Astrocyte (in vitro differentiated cells and primary cell): ENCODE measurements around the gene ZFTA. TPM values are rescaled to one million over a fixed set of nuclear protein-coding genes. Genes with fewer than 3 reads are reported as not detected.

Source experiments
- DNase-seq: peaks from one replicate; pipeline ENCODE4 v3.0.0-alpha.2; 2010; ENCODE audit warnings: low read depth
- FAIRE-seq: peaks from 2 replicates; lab custom pipeline; 2011; peaks lifted over from hg19 to GRCh38; lab: Jason Lieb, UNC
- H2AFZ ChIP-seq: 2 replicates; pipeline ENCODE4 v1.6.0; 2012; ENCODE audit warnings: low read depth, low read length, inconsistent platforms
- H3K27ac ChIP-seq: 2 replicates; pipeline ENCODE4 v1.5.1; 2011; ENCODE audit warnings: low read depth, low read length, inconsistent platforms
- H3K27me3 ChIP-seq: 2 replicates; pipeline ENCODE4 v1.6.0; 2011; ENCODE audit warnings: low read length, inconsistent platforms; ENCODE audit not compliant: insufficient read depth
- H3K36me3 ChIP-seq: 2 replicates; pipeline ENCODE4 v1.5.1; 2011; ENCODE audit warnings: low read length, inconsistent platforms; ENCODE audit not compliant: insufficient read depth
- H3K4me1 ChIP-seq: 2 replicates; pipeline ENCODE4 v1.5.1; 2011; ENCODE audit warnings: low read length, inconsistent platforms; ENCODE audit not compliant: insufficient read depth
- H3K4me2 ChIP-seq: 2 replicates; pipeline ENCODE4 v1.6.0; 2012; ENCODE audit warnings: low read length, inconsistent platforms
- H3K4me3 ChIP-seq: 2 replicates; pipeline ENCODE4 v1.5.1; 2011; ENCODE audit warnings: low read depth, mild to moderate bottlenecking, low read length, inconsistent platforms; ENCODE audit not compliant: insufficient read depth
- H3K79me2 ChIP-seq: 2 replicates; pipeline ENCODE4 v1.6.0; 2012; ENCODE audit warnings: mild to moderate bottlenecking, low read length, inconsistent platforms; ENCODE audit not compliant: insufficient read depth
- H3K9ac ChIP-seq: 2 replicates; pipeline ENCODE4 v1.6.0; 2012; ENCODE audit warnings: mild to moderate bottlenecking, low read length, inconsistent platforms
- H3K9me3 ChIP-seq: 2 replicates; pipeline ENCODE4 v1.5.1; 2012; ENCODE audit warnings: low read depth, mild to moderate bottlenecking, low read length, inconsistent platforms; ENCODE audit not compliant: insufficient read depth
- H4K20me1 ChIP-seq: 2 replicates; pipeline ENCODE4 v1.6.0; 2012; ENCODE audit warnings: low read length, inconsistent platforms; ENCODE audit not compliant: insufficient read depth
- H3K27ac Mint-ChIP-seq: one replicate; pipeline ENCODE4 v1.8.0; 2021; ENCODE audit warnings: mild to moderate bottlenecking, mixed read lengths; ENCODE audit not compliant: unreplicated experiment
- H3K27me3 Mint-ChIP-seq: one replicate; pipeline ENCODE4 v1.8.0; 2021; ENCODE audit warnings: low read depth, mixed read lengths; ENCODE audit not compliant: unreplicated experiment
- H3K36me3 Mint-ChIP-seq: one replicate; pipeline ENCODE4 v1.8.0; 2021; ENCODE audit warnings: low read depth, mixed read lengths; ENCODE audit not compliant: unreplicated experiment
- H3K4me1 Mint-ChIP-seq: one replicate; pipeline ENCODE4 v1.8.0; 2021; ENCODE audit warnings: low read depth, mixed read lengths; ENCODE audit not compliant: unreplicated experiment
- H3K4me3 Mint-ChIP-seq: one replicate; pipeline ENCODE4 v1.8.0; 2021; ENCODE audit warnings: mild to moderate bottlenecking, moderate library complexity, mixed read lengths; ENCODE audit not compliant: unreplicated experiment
- H3K9me3 Mint-ChIP-seq: one replicate; pipeline ENCODE4 v1.8.0; 2021; ENCODE audit warnings: mild to moderate bottlenecking, mixed read lengths; ENCODE audit not compliant: unreplicated experiment
- CTCF ChIP-seq: IDR thresholded peaks from 2 replicates; pipeline ENCODE4 v1.5.1; 2011; ENCODE audit warnings: low read depth, mild to moderate bottlenecking, inconsistent platforms, low read length, moderate library complexity; ENCODE audit not compliant: insufficient read depth
- EZH2 ChIP-seq: IDR thresholded peaks from 2 replicates; pipeline ENCODE4 v1.6.1; 2012; ENCODE audit warnings: mild to moderate bottlenecking, low read length, inconsistent platforms; ENCODE audit not compliant: insufficient read depth
- total RNA-seq: library from RNA; stranded (reverse); gene quantifications from 2 replicates; pipeline ENCODE4 v1.2.1, GENCODE V29; 2021

The ZFTA gene
- total RNA-seq, 1 donor from 2014 or later = 31.2 TPM

GRCh38 chr11:63745304-63746170 is 23.0 kb downstream of the ZFTA start:
- Histone ChIP-seq H2AFZ (no peak overlapping the region), H3K9ac (no peak overlapping the region), H3K4me1 (no peaks in the 10 kb centered on the region), H3K9me3 (no peaks in the 10 kb centered on the region), H3K27ac (no peak overlapping the region), H3K4me2 (no peak overlapping the region), H3K79me2 (peaks cover 12% of the 10 kb centered on the region), H3K36me3 (no peaks in the 10 kb centered on the region), H3K27me3 (no peaks in the 10 kb centered on the region), H3K4me3 (no peak overlapping the region), H4K20me1 (peaks cover 20% of the 10 kb centered on the region)
- H3K27ac Mint-ChIP-seq = no peak overlapping the region
- H3K9me3 Mint-ChIP-seq = no peaks in the 10 kb centered on the region
- FAIRE-seq (no peak), DNase-seq (no peak)
- no peak overlapping the region for H3K4me3 Mint-ChIP-seq
- TF ChIP-seq CTCF = peak; percentile 8
- no peak for TF ChIP-seq EZH2
- H3K36me3 Mint-ChIP-seq = peaks cover 5% of the 10 kb centered on the region
- H3K4me1 Mint-ChIP-seq = no peaks in the 10 kb centered on the region
- no peaks in the 10 kb centered on the region for H3K27me3 Mint-ChIP-seq

GRCh38 chr11:63738720-63739360 is 29.7 kb downstream of the ZFTA start:
- DNase-seq (peak; percentile 52), FAIRE-seq (no peak)
- Mint-ChIP-seq H3K27me3 (no peaks in the 10 kb centered on the region), H3K4me1 (peaks cover 8% of the 10 kb centered on the region), H3K36me3 (no peaks in the 10 kb centered on the region), H3K4me3 (no peak overlapping the region), H3K9me3 (no peaks in the 10 kb centered on the region), H3K27ac (no peak overlapping the region)
- TF ChIP-seq CTCF (peak; percentile 96), EZH2 (no peak)
- Histone ChIP-seq H4K20me1 (peaks cover 17% of the 10 kb centered on the region), H3K4me1 (no peaks in the 10 kb centered on the region), H3K79me2 (peaks cover 5% of the 10 kb centered on the region), H3K4me3 (no peak overlapping the region), H3K27ac (no peak overlapping the region), H3K9ac (no peak overlapping the region), H3K4me2 (peak overlapping the region; percentile 23), H2AFZ (no peak overlapping the region), H3K9me3 (no peaks in the 10 kb centered on the region), H3K36me3 (no peaks in the 10 kb centered on the region), H3K27me3 (no peaks in the 10 kb centered on the region)

GRCh38 chr11:63737718-63738117 is 30.9 kb downstream of the ZFTA start:
- no peaks in the 10 kb centered on the region for H3K9me3 Mint-ChIP-seq
- Histone ChIP-seq H3K4me2 (no peak overlapping the region), H3K4me3 (no peak overlapping the region), H3K79me2 (peaks cover 5% of the 10 kb centered on the region), H2AFZ (no peak overlapping the region), H3K4me1 (no peaks in the 10 kb centered on the region), H4K20me1 (peaks cover 17% of the 10 kb centered on the region), H3K27me3 (no peaks in the 10 kb centered on the region), H3K9me3 (no peaks in the 10 kb centered on the region), H3K9ac (no peak overlapping the region), H3K36me3 (no peaks in the 10 kb centered on the region), H3K27ac (no peak overlapping the region)
- no peak for TF ChIP-seq EZH2
- TF ChIP-seq CTCF = no peak
- no peaks in the 10 kb centered on the region for H3K36me3 Mint-ChIP-seq
- no peak overlapping the region for H3K4me3 Mint-ChIP-seq
- FAIRE-seq = no peak
- no peak overlapping the region for H3K27ac Mint-ChIP-seq
- no peaks in the 10 kb centered on the region for H3K27me3 Mint-ChIP-seq
- DNase-seq = no peak
- H3K4me1 Mint-ChIP-seq = peaks cover 8% of the 10 kb centered on the region
